Cardiac fibroblast (primary cell): ENCODE results near the gene KCNJ1.

Experiments
- DNase-seq, 2 donors: peaks; one replicate each; pipeline versions ENCODE4 v3.0.0 to v3.0.0-alpha.2; 2010; ENCODE audit warnings: low read depth in 2 of 2
- H3K4me3 ChIP-seq, 2 donors: replicated peaks in 1 of 2; 1 replicate in 1 of 2; 2 replicates in 1 of 2; pipeline ENCODE4 v1.5.1; 2011; ENCODE audit warnings: low read depth in 2 of 2, low read length in 2 of 2, mild to moderate bottlenecking in 2 of 2, moderate library complexity in 1 of 2
- CTCF ChIP-seq: IDR thresholded peaks from one replicate; pipeline ENCODE4 v1.5.1; 2011; ENCODE audit warnings: low read depth, mild to moderate bottlenecking, low read length, inconsistent platforms

KCNJ1 gene

GRCh38 chr11:128845334-128845780 lies 21.7 kb downstream of the KCNJ1 start:
- TF ChIP-seq CTCF = no peak
- no peak overlapping the region for H3K4me3 ChIP-seq
- DNase-seq = no peak

GRCh38 chr11:128843198-128843785 lies 23.8 kb downstream of the KCNJ1 start:
- DNase-seq = no peak
- no peak overlapping the region for H3K4me3 ChIP-seq
- TF ChIP-seq CTCF = no peak

- DNase-seq = no peak
- TF ChIP-seq CTCF = no peak
- no peak overlapping the region for H3K4me3 ChIP-seq
These were observed 25.5 kb downstream of the KCNJ1 start for GRCh38 chr11:128841461-128842072.

- no peak for DNase-seq
- no peak for TF ChIP-seq CTCF
- H3K4me3 ChIP-seq = no peak overlapping the region
These were observed 26.3 kb downstream of the KCNJ1 start for GRCh38 chr11:128840783-128841182.

GRCh38 chr11:128840137-128840536 lies 27.0 kb downstream of the KCNJ1 start:
- no peak for TF ChIP-seq CTCF
- no peak for DNase-seq
- H3K4me3 ChIP-seq = no peak overlapping the region

- DNase-seq = no peak
- H3K4me3 ChIP-seq = no peak overlapping the region
- TF ChIP-seq CTCF = no peak
These were observed 28.0 kb downstream of the KCNJ1 start for GRCh38 chr11:128839081-128839480.
